ENCODE data around the gene NEURL1. TPM values are rescaled to one million over a fixed set of nuclear protein-coding genes. Genes with fewer than 3 reads are reported as not detected.
"Not testable (repeated sequence)": the region's sequence is repeated elsewhere in the genome, so short reads cannot be mapped to it uniquely, and the experiment has no call there.

Gene NEURL1
- total RNA-seq, 4 donors from 2014 or later: 40.4 to 51.8 (median 45.8) TPM

GRCh38 chr10:103498936-103499638 is 5.6 kb downstream of the NEURL1 start:
- no peak for TF ChIP-seq POLR2A (IDR thresholded peaks at IDR 0.05)
- TF ChIP-seq CTCF (IDR thresholded peaks at IDR 0.05): no peak
- DNase-seq: no peak
- H3K36me3 ChIP-seq: no peaks in the 10 kb centered on the region
- no peak overlapping the region for H3K4me3 ChIP-seq
- peaks cover 0 to 11% of the 10 kb centered on the region in 2 donors for H3K27me3 ChIP-seq
- no peaks in the 10 kb centered on the region for H3K9me3 ChIP-seq
- peaks cover 0 to 7% (median 2%) of the 10 kb centered on the region in 4 donors for H3K4me1 ChIP-seq
- no peak overlapping the region for H3K27ac ChIP-seq

- Histone ChIP-seq H3K36me3 (no peaks in the 10 kb centered on the region), H3K4me3 (no peak overlapping the region), H3K4me1 (no peaks in the 10 kb centered on the region), H3K9me3 (no peaks in the 10 kb centered on the region), H3K27ac (no peak overlapping the region), H3K27me3 (peaks cover 0 to 3% of the 10 kb centered on the region in 2 donors)
- TF ChIP-seq POLR2A (IDR thresholded peaks at IDR 0.05): no peak
- no peak for TF ChIP-seq CTCF (IDR thresholded peaks at IDR 0.05)
- no peak for DNase-seq
Measured at GRCh38 chr10:103499881-103500280, 6.4 kb downstream of the NEURL1 start.

- Histone ChIP-seq H3K9me3 (no peaks in the 10 kb centered on the region), H3K4me3 (no peak overlapping the region), H3K27me3 (no peaks in the 10 kb centered on the region), H3K27ac (no peak overlapping the region), H3K4me1 (no peaks in the 10 kb centered on the region), H3K36me3 (no peaks in the 10 kb centered on the region)
- no peak for DNase-seq
- TF ChIP-seq CTCF (IDR thresholded peaks at IDR 0.05) (no peak), POLR2A (IDR thresholded peaks at IDR 0.05) (no peak)
Measured at GRCh38 chr10:103500481-103500880, 7.0 kb downstream of the NEURL1 start.

GRCh38 chr10:103501186-103501585 is 7.7 kb downstream of the NEURL1 start:
- Histone ChIP-seq H3K9me3 (no peaks in the 10 kb centered on the region), H3K27ac (no peak overlapping the region), H3K36me3 (no peaks in the 10 kb centered on the region), H3K4me3 (no peak overlapping the region), H3K27me3 (no peaks in the 10 kb centered on the region), H3K4me1 (no peaks in the 10 kb centered on the region)
- DNase-seq: no peak
- no peak for TF ChIP-seq CTCF (IDR thresholded peaks at IDR 0.05)
- TF ChIP-seq POLR2A (IDR thresholded peaks at IDR 0.05): no peak

GRCh38 chr10:103502849-103503660 is 9.6 kb downstream of the NEURL1 start:
- Histone ChIP-seq H3K27me3 (no peaks in the 10 kb centered on the region), H3K36me3 (no peaks in the 10 kb centered on the region), H3K4me1 (no peaks in the 10 kb centered on the region), H3K4me3 (no peak overlapping the region), H3K9me3 (no peaks in the 10 kb centered on the region), H3K27ac (no peak overlapping the region)
- peak in 1 of 3 donors; percentile 34 for DNase-seq
- TF ChIP-seq CTCF (IDR thresholded peaks at IDR 0.05) (no peak), POLR2A (IDR thresholded peaks at IDR 0.05) (no peak)

- H3K4me1 ChIP-seq, H3K9me3 ChIP-seq, H3K27me3 ChIP-seq, H3K36me3 ChIP-seq, H3K4me3 ChIP-seq, H3K27ac ChIP-seq: not testable (repeated sequence)
- peak in 1 of 3 donors; percentile 13 for DNase-seq
Measured at GRCh38 chr10:103503777-103504176, 10.3 kb downstream of the NEURL1 start.

All from Peyer's patch (tissue), 4 donors.